AG09309 (cell line): ENCODE results near the gene PLXNA2.

ENCODE experiments used
- DNase-seq: peaks from one replicate; pipeline ENCODE4 v3.0.0-alpha.2; 2010; ENCODE audit warnings: low read depth
- H3K4me3 ChIP-seq: 2 replicates; pipeline ENCODE4 v1.5.1; 2011; ENCODE audit warnings: mild to moderate bottlenecking, low read depth, low read length, moderate library complexity; ENCODE audit not compliant: control insufficient read depth
- CTCF ChIP-seq: IDR thresholded peaks from 2 replicates; pipeline ENCODE4 v1.5.1; 2011; ENCODE audit warnings: mild to moderate bottlenecking, low read depth, low read length, inconsistent platforms; ENCODE audit not compliant: insufficient read depth, control insufficient read depth; ENCODE audit errors: missing control alignments

The PLXNA2 gene

GRCh38 chr1:208268541-208269337, 24.6 kb upstream of the PLXNA2 start:
- no peak for TF ChIP-seq CTCF
- H3K4me3 ChIP-seq: no peak overlapping the region
- DNase-seq: no peak

- no peak for TF ChIP-seq CTCF
- H3K4me3 ChIP-seq: no peak overlapping the region
- DNase-seq: no peak
These were observed 21.3 kb upstream of the PLXNA2 start for GRCh38 chr1:208265525-208265924.

- TF ChIP-seq CTCF: no peak
- no peak overlapping the region for H3K4me3 ChIP-seq
- DNase-seq: no peak
These were observed 20.9 kb upstream of the PLXNA2 start for GRCh38 chr1:208265122-208265469.

GRCh38 chr1:208264469-208265121, 20.4 kb upstream of the PLXNA2 start:
- H3K4me3 ChIP-seq: no peak overlapping the region
- no peak for DNase-seq
- no peak for TF ChIP-seq CTCF

GRCh38 chr1:208261874-208262273, 17.7 kb upstream of the PLXNA2 start:
- H3K4me3 ChIP-seq: no peak overlapping the region
- DNase-seq: no peak
- no peak for TF ChIP-seq CTCF

GRCh38 chr1:208258277-208258676, 14.1 kb upstream of the PLXNA2 start:
- DNase-seq: no peak
- no peak for TF ChIP-seq CTCF
- H3K4me3 ChIP-seq: no peak overlapping the region
